HG03095 (cell line): ENCODE measurements around the gene STRN.
"Not testable (repeated sequence)": the region's sequence is repeated elsewhere in the genome, so short reads cannot be mapped to it uniquely, and the experiment has no call there.

ENCODE experiments used
- ATAC-seq: cut with Tn5 transposase; IDR thresholded peaks from one replicate; pipeline ENCODE4 v1.9.1; 2021; ENCODE audit warnings: moderate library complexity; ENCODE audit not compliant: unreplicated experiment

The STRN gene

GRCh38 chr2:36966370-36967235, at the start of gene STRN:
STRN (minus strand) TSS chr2:36966536; CDS start chr2:36966463, 73 bp downstream.
- peak; percentile 98 for ATAC-seq

GRCh38 chr2:37013315-37013641, 46.9 kb upstream of the STRN start:
- ATAC-seq, result no peak

- peak; percentile 52 for ATAC-seq
Measured at GRCh38 chr2:37011130-37011529, 44.8 kb upstream of the STRN start.

- ATAC-seq, result peak; percentile 99
Measured at GRCh38 chr2:37005118-37005868, 39.0 kb upstream of the STRN start.

- ATAC-seq, result no peak
Measured at GRCh38 chr2:37000988-37001556, 34.7 kb upstream of the STRN start.

GRCh38 chr2:37000318-37000717, 34.0 kb upstream of the STRN start:
- no peak for ATAC-seq

- ATAC-seq, result not testable (repeated sequence)
Measured at GRCh38 chr2:36999416-36999815, 33.1 kb upstream of the STRN start.

- no peak for ATAC-seq
Measured at GRCh38 chr2:36993841-36994620, 27.7 kb upstream of the STRN start.

- ATAC-seq, result no peak
Measured at GRCh38 chr2:36988008-36988407, 21.7 kb upstream of the STRN start.

GRCh38 chr2:36982467-36982866, 16.1 kb upstream of the STRN start:
- ATAC-seq, result no peak

- no peak for ATAC-seq
Measured at GRCh38 chr2:36981911-36982310, 15.6 kb upstream of the STRN start.

GRCh38 chr2:36979007-36979406, 12.7 kb upstream of the STRN start:
- not testable (repeated sequence) for ATAC-seq

- no peak for ATAC-seq
Measured at GRCh38 chr2:36976065-36976464, 9.7 kb upstream of the STRN start.

- no peak for ATAC-seq
Measured at GRCh38 chr2:36975306-36975705, 9.0 kb upstream of the STRN start.

GRCh38 chr2:36973320-36973719, 7.0 kb upstream of the STRN start:
- ATAC-seq, result no peak

- ATAC-seq, result no peak
Measured at GRCh38 chr2:36971990-36972389, 5.7 kb upstream of the STRN start.

GRCh38 chr2:36967236-36967876, 1.0 kb upstream of the STRN start:
- no peak for ATAC-seq

GRCh38 chr2:36965751-36966369, 476 bp downstream of the STRN start:
- peak; percentile 19 for ATAC-seq

GRCh38 chr2:36965206-36965605, 1.1 kb downstream of the STRN start:
- ATAC-seq, result no peak

GRCh38 chr2:36964496-36965058, 1.8 kb downstream of the STRN start:
- no peak for ATAC-seq
